Hepatic stellate cell (primary cell): ENCODE data around the gene XYLT2.

Source experiments
- DNase-seq: peaks from one replicate; pipeline ENCODE4 v3.0.0; 2011; ENCODE audit warnings: low spot score

The XYLT2 gene

GRCh38 chr17:50348522-50349242, 2.8 kb downstream of the XYLT2 start:
- DNase-seq, result peak; percentile 77

- no peak for DNase-seq
Measured at GRCh38 chr17:50349243-50349600, 3.3 kb downstream of the XYLT2 start.

- no peak for DNase-seq
Measured at GRCh38 chr17:50350733-50351132, 4.8 kb downstream of the XYLT2 start.

DNA sequence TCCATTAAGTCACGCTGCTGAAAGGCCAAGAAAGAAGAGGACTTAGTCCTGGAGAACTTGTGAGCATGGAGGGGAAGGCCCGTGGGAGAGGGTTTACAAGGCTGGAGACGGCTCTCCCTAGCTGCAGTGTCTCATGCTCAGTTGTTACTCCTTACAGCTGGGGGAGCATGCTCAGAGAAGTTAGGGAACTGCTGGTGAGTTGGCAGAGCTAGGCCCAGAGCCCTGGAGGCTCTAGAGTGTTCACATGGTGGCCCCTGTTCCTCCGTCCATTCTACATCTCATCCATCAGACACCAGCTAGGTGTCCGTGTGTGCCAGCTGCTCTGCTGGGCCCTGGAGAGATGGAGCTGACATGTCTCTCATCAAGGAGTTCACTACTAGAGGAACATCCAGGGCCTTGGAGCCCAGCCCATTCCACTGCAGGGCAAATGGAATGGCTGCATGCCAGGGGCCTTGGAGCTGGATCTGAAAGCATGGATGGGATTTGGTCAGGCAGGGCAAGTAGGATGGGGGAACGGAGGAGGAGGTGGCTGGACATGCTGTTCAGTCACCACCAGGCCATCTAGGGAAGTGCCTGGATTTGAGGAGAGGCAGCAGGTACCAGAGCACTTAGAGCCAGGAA, 6.3 kb downstream of the XYLT2 start:
- no peak for DNase-seq

DNA sequence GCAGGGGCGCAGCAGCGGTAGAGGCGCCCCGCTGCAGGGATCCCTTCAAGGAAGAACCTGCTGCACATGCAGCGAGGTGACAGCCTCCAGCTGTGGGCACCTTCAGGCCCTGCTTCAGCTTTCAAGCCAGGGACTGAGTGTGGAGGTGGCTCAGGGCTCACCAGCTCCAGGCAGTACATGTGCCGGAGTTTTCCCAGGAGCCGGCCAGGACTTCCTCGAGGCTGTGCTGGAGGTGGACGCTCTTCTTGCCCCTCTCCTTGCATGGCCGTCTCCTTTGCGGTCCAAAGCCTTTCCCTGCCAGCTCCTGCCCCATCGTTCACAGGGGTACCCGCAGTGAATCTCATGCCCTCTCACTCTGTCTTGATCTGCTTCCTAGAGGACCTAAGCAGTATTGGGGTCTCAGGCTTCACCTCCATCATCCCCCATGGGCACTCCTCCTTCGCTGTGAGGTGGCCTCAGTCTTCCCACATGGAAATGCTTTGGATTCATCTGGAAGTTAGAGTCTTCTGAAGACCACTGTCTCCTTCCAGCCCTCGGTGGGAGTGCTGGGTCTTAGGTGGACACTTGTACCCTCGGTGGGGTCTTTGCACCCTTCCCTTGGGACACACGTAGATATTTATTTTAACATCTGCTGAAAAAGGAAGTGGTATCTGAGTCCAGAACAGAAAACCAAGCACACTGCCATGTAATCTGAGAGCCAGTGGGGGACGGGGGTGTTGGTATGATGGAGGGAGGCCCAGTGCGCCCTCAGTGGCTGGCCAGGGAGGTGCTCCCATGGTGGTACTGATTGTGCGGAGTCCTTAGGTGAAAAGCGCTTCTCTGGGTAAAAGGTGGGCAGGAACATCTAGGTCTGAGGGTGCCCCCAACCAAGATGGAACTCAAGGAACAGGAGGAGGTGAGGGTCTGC, 7.0 kb downstream of the XYLT2 start:
- DNase-seq, result no peak

GRCh38 chr17:50353600-50354195, 7.8 kb downstream of the XYLT2 start:
- DNase-seq, result no peak

- no peak for DNase-seq
Measured at GRCh38 chr17:50354198-50354597, 8.3 kb downstream of the XYLT2 start.

- DNase-seq, result no peak
Measured at GRCh38 chr17:50354776-50355175, 8.8 kb downstream of the XYLT2 start.

DNA sequence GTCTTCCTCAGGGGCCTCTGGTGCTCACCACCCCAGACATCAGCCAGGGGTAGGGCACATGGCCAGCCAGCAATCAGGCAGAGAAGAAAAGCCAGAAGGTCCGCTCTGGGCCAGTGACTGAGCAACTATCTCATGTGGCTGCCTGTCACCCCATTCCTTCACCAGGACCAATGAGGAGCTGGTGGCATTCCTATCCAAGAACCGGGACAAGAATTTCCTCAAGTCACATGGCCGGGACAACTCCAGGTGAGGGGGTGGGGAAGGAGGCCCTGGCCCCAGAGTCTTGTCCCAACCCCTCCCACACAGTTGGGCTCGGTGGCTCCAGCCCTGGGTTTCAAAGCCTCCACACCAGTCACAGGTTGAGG, 9.4 kb downstream of the XYLT2 start:
- DNase-seq, result no peak

GRCh38 chr17:50355701-50356341, 9.9 kb downstream of the XYLT2 start:
- DNase-seq, result no peak

- DNase-seq, result no peak
Measured at GRCh38 chr17:50356418-50356817, 10.5 kb downstream of the XYLT2 start.

DNA sequence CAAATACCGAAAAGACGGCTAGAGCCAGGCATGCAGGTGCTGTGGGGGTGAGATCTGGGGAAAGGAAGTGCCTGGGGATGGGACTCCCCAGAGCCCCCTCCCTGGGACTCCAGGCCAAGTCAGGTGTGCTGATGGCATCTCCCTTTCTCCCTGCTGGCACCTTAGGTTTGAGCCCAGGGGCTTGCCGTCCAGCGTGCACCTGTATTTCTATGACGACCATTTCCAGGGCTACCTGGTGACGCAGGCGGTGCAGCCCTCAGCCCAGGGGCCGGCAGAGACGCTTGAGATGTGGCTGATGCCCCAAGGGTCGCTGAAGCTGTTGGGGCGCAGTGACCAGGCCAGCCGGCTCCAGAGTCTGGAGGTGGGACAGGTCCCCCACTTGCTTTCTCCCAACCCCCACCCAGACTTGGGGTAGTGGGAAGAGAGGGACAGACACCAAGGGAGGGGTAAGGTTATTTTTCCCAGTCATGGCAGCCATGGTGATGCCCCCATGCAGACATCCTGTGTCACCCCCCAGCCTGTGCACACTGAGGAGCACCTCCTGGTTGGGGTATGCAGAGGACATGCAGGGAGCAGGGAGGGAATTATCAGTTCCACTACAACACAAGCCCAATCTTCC, 11.1 kb downstream of the XYLT2 start:
- DNase-seq, result no peak

DNA sequence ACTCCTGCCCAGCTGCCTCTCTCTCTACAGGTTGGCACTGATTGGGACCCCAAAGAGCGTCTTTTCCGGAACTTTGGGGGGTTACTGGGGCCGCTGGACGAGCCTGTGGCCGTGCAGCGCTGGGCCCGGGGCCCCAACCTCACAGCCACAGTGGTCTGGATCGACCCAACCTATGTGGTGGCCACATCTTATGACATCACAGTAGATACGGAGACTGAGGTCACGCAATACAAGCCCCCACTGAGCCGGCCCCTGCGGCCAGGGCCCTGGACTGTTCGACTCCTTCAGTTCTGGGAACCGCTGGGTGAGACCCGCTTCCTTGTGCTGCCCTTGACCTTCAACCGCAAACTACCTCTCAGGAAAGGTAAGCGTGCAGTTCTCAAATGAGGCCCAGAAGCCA, 12.3 kb downstream of the XYLT2 start:
- no peak for DNase-seq

DNA sequence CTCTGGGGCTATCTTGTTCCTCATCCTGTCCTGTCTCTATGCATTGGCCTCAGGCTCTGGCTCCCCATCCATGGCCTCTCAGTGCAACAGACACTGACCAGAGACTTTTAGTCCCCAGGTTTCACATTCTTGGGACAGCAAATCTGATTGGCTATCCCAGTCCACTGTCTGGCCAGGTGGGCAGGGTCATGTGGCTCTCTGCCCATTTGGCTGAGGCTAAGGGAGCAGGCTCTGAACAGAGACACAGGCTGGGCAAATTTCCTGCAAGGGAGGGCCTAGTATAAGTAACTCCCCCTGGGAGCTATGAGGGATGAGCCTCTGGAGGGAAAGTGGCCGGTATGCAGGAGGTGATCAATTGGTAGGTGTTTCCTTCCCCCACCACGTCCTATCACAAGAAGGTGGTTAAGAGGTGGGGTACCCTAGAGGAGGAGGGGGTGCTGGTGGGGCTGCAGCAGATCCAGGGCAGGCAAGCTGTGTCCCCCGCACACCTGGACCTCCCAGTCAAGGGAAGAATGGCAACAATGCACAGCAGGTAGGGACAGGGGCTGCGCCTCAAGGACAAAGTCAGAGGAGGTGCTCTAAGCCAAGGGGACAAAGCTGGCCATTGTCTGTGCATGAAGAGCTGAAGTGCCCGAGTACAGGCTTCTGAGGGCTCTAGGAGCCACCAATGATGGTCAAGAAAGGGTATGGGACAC, 13.2 kb downstream of the XYLT2 start:
- DNase-seq, result no peak

- DNase-seq, result no peak
Measured at GRCh38 chr17:50359998-50360461, 14.1 kb downstream of the XYLT2 start.

DNA sequence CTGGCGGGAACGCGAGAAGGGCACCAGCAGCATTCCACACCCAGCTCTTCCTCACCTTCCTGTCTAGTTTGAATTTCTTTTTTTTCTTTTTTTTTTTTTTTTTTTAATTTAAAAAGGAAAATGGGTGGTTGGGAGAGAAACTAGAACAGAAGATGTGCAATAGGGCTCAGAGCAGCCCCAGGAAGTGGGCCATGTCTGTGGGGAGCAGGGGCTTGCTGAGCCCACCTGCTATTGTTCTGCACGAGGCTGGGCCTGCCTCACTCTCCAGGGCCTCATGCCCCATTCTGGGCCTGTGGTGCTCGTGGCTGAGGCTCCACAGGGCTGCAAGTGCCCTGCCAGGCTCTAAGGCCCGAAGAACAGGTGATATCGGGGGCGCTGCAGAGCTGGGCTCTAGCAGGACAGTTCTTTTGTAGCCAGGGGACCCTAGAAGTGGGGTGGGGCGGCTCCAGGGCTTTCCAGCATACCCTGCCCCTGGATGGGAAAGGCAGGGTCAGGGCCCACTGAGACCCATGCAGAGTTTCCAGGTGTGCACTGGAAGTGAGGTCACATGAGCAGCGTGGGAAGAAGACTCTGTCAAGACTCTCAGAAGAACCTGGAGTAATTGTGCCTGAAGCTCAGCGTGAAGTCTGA, 14.7 kb downstream of the XYLT2 start:
- no peak for DNase-seq

- DNase-seq, result peak; percentile 89
Measured at GRCh38 chr17:50361561-50362480, 15.9 kb downstream of the XYLT2 start.

GRCh38 chr17:50362661-50363060, 16.7 kb downstream of the XYLT2 start:
- no peak for DNase-seq
